HepG2 (cell line): ENCODE measurements around the gene CD19. TPM values are rescaled to one million over a fixed set of nuclear protein-coding genes. Genes with fewer than 3 reads are reported as not detected.

Source experiments
- ATAC-seq: fragments of 200-7000 bp; cut with Tn5 transposase; 3 replicates; pipeline ENCODE4 v1.9.1; 2020; ENCODE audit warnings: mild to moderate bottlenecking, moderate library complexity
- BruUV-seq: library from RNA; stranded (reverse); fragments of 400-500 nt; replicated peaks from 2 replicates; lab custom pipeline; 2021; lab: Mats Ljungman, UMichigan
- CTCF ChIA-PET: fragments of 300-600 bp; formaldehyde crosslinking; extraction: SDS; loops from one replicate; lab custom pipeline; 2021; ENCODE audit warnings: low total read pairs, inconsistent platforms, low intra/inter-chr PET ratio; lab: Yijun Ruan, JAX
- POLR2A ChIA-PET: fragments of 350-600 bp; sonication (Branson Sonifier 250); formaldehyde crosslinking; loops from one replicate; lab custom pipeline; 2020; ENCODE audit warnings: antibody characterized with exemption, inconsistent platforms; lab: Yijun Ruan, JAX
- DNase-seq: peaks from one replicate; pipeline ENCODE4 v3.0.0-alpha.2; 2015; ENCODE audit warnings: low spot score
- FAIRE-seq: peaks from 3 replicates; lab custom pipeline; 2011; peaks lifted over from hg19 to GRCh38; lab: Jason Lieb, UNC
- H2AFZ ChIP-seq: one replicate; pipeline ENCODE4 v1.6.1; 2011; ENCODE audit warnings: low read length, inconsistent platforms
- H3K27ac ChIP-seq: fragments of 300-600 bp; 3 replicates; pipeline ENCODE4 v1.8.0; 2011; ENCODE audit warnings: mixed run types, mild to moderate bottlenecking, mixed read lengths, low read length, inconsistent platforms; ENCODE audit not compliant: insufficient read depth; ENCODE audit errors: extremely low read length
- H3K27me3 ChIP-seq, 2 experiments: fragments of 200-600 bp in 1 of 2; 2 replicates in 1 of 2; 3 replicates in 1 of 2; pipeline versions ENCODE4 v1.6.0 to v1.8.0; 2011; ENCODE audit warnings: low read length in 2 of 2, mild to moderate bottlenecking in 2 of 2, moderate library complexity in 2 of 2, inconsistent platforms in 1 of 2; ENCODE audit not compliant: insufficient read depth in 2 of 2, control insufficient read depth in 1 of 2
- H3K36me3 ChIP-seq, 2 experiments: fragments of 200-600 bp in 1 of 2; replicated peaks in 1 of 2; 2 replicates in 1 of 2; 3 replicates in 1 of 2; pipeline versions ENCODE4 v1.5.1 to v1.8.0; 2011; ENCODE audit warnings: low read length in 2 of 2, inconsistent platforms in 1 of 2; ENCODE audit not compliant: insufficient read depth in 2 of 2, control insufficient read depth in 1 of 2
- H3K4me1 ChIP-seq: 2 replicates; pipeline ENCODE4 v1.5.1; 2012; ENCODE audit warnings: low read length, inconsistent platforms; ENCODE audit not compliant: insufficient read depth
- H3K4me2 ChIP-seq: 2 replicates; pipeline ENCODE4 v1.6.0; 2011; ENCODE audit warnings: low read depth, low read length, inconsistent platforms
- H3K4me3 ChIP-seq, 3 experiments: fragments of 200-600 bp in 1 of 3; sonication (generic), shearing (Covaris generic) in 1 of 3; replicated peaks in 1 of 3; 2 replicates each; pipeline ENCODE4 v1.5.1; 2011 to 2016; ENCODE audit warnings: low read length in 3 of 3, inconsistent platforms in 2 of 3, low read depth in 2 of 3, mild to moderate bottlenecking in 2 of 3, control low read depth in 1 of 3, mixed read lengths in 1 of 3; ENCODE audit not compliant: insufficient read depth in 1 of 3
- H3K79me2 ChIP-seq: one replicate; pipeline ENCODE4 v1.6.1; 2011; ENCODE audit warnings: low read length, inconsistent platforms; ENCODE audit not compliant: insufficient read depth
- H3K9ac ChIP-seq: 2 replicates; pipeline ENCODE4 v1.6.0; 2011; ENCODE audit warnings: mild to moderate bottlenecking, low read depth, low read length, inconsistent platforms; ENCODE audit not compliant: insufficient read depth
- H3K9me3 ChIP-seq: 2 replicates; pipeline ENCODE4 v1.5.1; 2012; ENCODE audit warnings: mild to moderate bottlenecking, low read length
- H4K20me1 ChIP-seq: 2 replicates; pipeline ENCODE4 v1.6.0; 2011; ENCODE audit warnings: inconsistent platforms, mild to moderate bottlenecking, low read length, moderate library complexity; ENCODE audit not compliant: insufficient read depth
- ATF1 ChIP-seq: IDR thresholded peaks from 2 replicates; pipeline ENCODE4 v1.6.1; 2016; ENCODE audit warnings: mild to moderate bottlenecking, control low read depth
- ATM ChIP-seq: fragments of 450-650 bp; IDR thresholded peaks from 2 replicates; pipeline ENCODE4 v1.7.1; 2017; ENCODE audit warnings: mild to moderate bottlenecking, borderline replicate concordance
- CHD4 ChIP-seq: fragments of 200-600 bp; sonication (generic); IDR thresholded peaks from 2 replicates; pipeline ENCODE4 v1.7.0; 2017; ENCODE audit warnings: mild to moderate bottlenecking, low read length, borderline replicate concordance
- MZF1 ChIP-seq: sonication (generic); formaldehyde crosslinking; IDR thresholded peaks from 2 replicates; pipeline ENCODE4 v1.8.1; 2023; ENCODE audit warnings: mild to moderate bottlenecking, missing genetic modification reagents, borderline replicate concordance
- PHF8 ChIP-seq: sonication (generic); formaldehyde crosslinking; IDR thresholded peaks from 2 replicates; pipeline ENCODE4 v1.5.0; 2020; ENCODE audit warnings: missing genetic modification reagents
- RARG ChIP-seq: sonication (generic); formaldehyde crosslinking; IDR thresholded peaks from 2 replicates; pipeline ENCODE4 v1.4.0; 2020; ENCODE audit warnings: low read depth, mild to moderate bottlenecking, missing genetic modification reagents
- TARDBP ChIP-seq: sonication (generic); formaldehyde crosslinking; IDR thresholded peaks from 2 replicates; pipeline ENCODE4 v1.8.0; 2022; ENCODE audit warnings: mild to moderate bottlenecking, missing genetic modification reagents
- TOE1 ChIP-seq: sonication (generic); formaldehyde crosslinking; IDR thresholded peaks from 2 replicates; pipeline ENCODE4 v1.4.0; 2020; ENCODE audit warnings: mild to moderate bottlenecking, missing genetic modification reagents
- ZNF746 ChIP-seq: sonication (generic); formaldehyde crosslinking; IDR thresholded peaks from 2 replicates; pipeline ENCODE4 v1.8.0; 2022; ENCODE audit warnings: mild to moderate bottlenecking, missing genetic modification reagents
- ZSCAN22 ChIP-seq: sonication (generic); formaldehyde crosslinking; IDR thresholded peaks from 2 replicates; pipeline ENCODE4 v1.4.0; 2020; ENCODE audit warnings: mild to moderate bottlenecking, missing genetic modification reagents
- whole genome bisulfite sequencing: methylation state at CpG from one replicate; pipeline ENCODE4 v1.1.6; 2017; ENCODE audit warnings: low lambda C conversion rate; 5-methylcytosine and 5-hydroxymethylcytosine counted together
- in situ Hi-C: cut with HindIII; loops from 2 replicates; pipeline ENCODE4 v1.10.0; 2017; ENCODE audit warnings: low pct_unique_long_range_greater_than_20kb; ENCODE audit not compliant: extremely low pct_ligation_motif_present
- intact Hi-C: fragments of 100-400 bp; cut with micrococcal nuclease; formaldehyde crosslinking; loops from one replicate; pipeline ENCODE4 v1.10.0; 2022; ENCODE audit not compliant: unreplicated experiment
- polyA plus RNA-seq, 8 experiments: library from polyadenylated mRNA; depleted of rRNA in 3 of 8; stranded (reverse) in 7 of 8; unstranded in 1 of 8; fragments of >200 nt; fragmentation: Illumina TruSeq in 4 of 8; extraction: Trizol in 4 of 8; gene quantifications; 2 replicates each; pipeline versions ENCODE4 v1.2.1 to v1.2.3, GENCODE V29; 2011 to 2016; ENCODE audit warnings: low read depth in 4 of 8, missing spikeins in 1 of 8, mixed read lengths in 1 of 8; ENCODE audit not compliant: insufficient read depth in 1 of 8
- total RNA-seq, 5 experiments: library from RNA; depleted of rRNA; stranded (reverse); fragments of >200 nt; fragmentation: Illumina TruSeq; extraction: Trizol; gene quantifications; 2 replicates each; pipeline ENCODE4 v1.2.3, GENCODE V29; 2016; ENCODE audit warnings: low read depth in 1 of 5
- TF ChIP-seq, protein P1 (sequence below): sonication (generic); formaldehyde crosslinking; IDR thresholded peaks from 2 replicates; pipeline ENCODE4 v1.5.0; 2020; ENCODE audit warnings: mild to moderate bottlenecking, missing genetic modification reagents
- TF ChIP-seq, protein P2 (sequence below): IDR thresholded peaks from 2 replicates; pipeline ENCODE4 v1.6.1; 2018; ENCODE audit warnings: missing genetic modification reagents

Gene CD19
- total and polyA plus RNA-seq, 2 of the 13 experiments (the other 11 are each of a cell fraction or from before 2014, with no cell fraction given) = 0.55 to 1.1 TPM

DNA sequence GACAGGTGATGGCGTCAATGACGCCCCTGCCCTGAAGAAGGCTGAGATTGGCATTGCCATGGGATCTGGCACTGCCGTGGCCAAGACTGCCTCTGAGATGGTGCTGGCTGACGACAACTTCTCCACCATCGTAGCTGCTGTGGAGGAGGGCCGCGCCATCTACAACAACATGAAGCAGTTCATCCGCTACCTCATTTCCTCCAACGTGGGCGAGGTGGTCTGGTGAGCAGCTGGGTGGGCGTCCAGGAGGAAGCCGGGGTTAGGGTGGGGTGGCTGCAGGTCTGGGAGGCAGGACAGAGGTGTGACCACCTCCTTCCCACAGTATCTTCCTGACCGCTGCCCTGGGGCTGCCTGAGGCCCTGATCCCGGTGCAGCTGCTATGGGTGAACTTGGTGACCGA lies 29.9 kb upstream of the CD19 start:
- FAIRE-seq (no peak), DNase-seq (no peak), ATAC-seq (peak; percentile 5; the same call in 1 of the 3 replicates)
- TF ChIP-seq TARDBP (CRISPR knock-in tag) (no peak), MZF1 (CRISPR knock-in tag) (no peak), ATM (no peak), ZNF746 (no peak), TOE1 (CRISPR knock-in tag) (no peak), RARG (CRISPR knock-in tag) (no peak), PHF8 (CRISPR knock-in tag) (no peak), ZSCAN22 (CRISPR knock-in tag) (no peak), CHD4 (no peak), ATF1 (CRISPR knock-in tag) (no peak)
- TF ChIP-seq, protein P1, sequence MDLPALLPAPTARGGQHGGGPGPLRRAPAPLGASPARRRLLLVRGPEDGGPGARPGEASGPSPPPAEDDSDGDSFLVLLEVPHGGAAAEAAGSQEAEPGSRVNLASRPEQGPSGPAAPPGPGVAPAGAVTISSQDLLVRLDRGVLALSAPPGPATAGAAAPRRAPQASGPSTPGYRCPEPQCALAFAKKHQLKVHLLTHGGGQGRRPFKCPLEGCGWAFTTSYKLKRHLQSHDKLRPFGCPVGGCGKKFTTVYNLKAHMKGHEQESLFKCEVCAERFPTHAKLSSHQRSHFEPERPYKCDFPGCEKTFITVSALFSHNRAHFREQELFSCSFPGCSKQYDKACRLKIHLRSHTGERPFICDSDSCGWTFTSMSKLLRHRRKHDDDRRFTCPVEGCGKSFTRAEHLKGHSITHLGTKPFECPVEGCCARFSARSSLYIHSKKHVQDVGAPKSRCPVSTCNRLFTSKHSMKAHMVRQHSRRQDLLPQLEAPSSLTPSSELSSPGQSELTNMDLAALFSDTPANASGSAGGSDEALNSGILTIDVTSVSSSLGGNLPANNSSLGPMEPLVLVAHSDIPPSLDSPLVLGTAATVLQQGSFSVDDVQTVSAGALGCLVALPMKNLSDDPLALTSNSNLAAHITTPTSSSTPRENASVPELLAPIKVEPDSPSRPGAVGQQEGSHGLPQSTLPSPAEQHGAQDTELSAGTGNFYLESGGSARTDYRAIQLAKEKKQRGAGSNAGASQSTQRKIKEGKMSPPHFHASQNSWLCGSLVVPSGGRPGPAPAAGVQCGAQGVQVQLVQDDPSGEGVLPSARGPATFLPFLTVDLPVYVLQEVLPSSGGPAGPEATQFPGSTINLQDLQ (CRISPR knock-in tag) = no peak
- TF ChIP-seq, protein P2, sequence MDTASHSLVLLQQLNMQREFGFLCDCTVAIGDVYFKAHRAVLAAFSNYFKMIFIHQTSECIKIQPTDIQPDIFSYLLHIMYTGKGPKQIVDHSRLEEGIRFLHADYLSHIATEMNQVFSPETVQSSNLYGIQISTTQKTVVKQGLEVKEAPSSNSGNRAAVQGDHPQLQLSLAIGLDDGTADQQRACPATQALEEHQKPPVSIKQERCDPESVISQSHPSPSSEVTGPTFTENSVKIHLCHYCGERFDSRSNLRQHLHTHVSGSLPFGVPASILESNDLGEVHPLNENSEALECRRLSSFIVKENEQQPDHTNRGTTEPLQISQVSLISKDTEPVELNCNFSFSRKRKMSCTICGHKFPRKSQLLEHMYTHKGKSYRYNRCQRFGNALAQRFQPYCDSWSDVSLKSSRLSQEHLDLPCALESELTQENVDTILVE (CRISPR knock-in tag) = no peak
- no peaks in the 10 kb centered on the region for H3K4me1 ChIP-seq
- no peak overlapping the region for H3K4me3 ChIP-seq
- no TSS peak for BruUV-seq
- ChIA-PET CTCF (no interaction called here), POLR2A (interaction anchor here (1.4 kb wide), 1 partner anchor 21 kb away, joined by 3 read pairs; no protein-coding TSS in a partner anchor)
- no peaks in the 10 kb centered on the region for H3K79me2 ChIP-seq
- H3K27ac ChIP-seq = no peak overlapping the region
- no peak overlapping the region for H3K4me2 ChIP-seq
- H2AFZ ChIP-seq = no peak overlapping the region
- no peaks in the 10 kb centered on the region for H3K9me3 ChIP-seq
- H3K9ac ChIP-seq = no peak overlapping the region
- intact Hi-C loops (no loop called here), in situ Hi-C loops (no loop called here)
- no peaks in the 10 kb centered on the region for H4K20me1 ChIP-seq
- peaks cover 12 to 15% of the 10 kb centered on the region in 2 experiments for H3K36me3 ChIP-seq
- WGBS = 97% methylated on average over 10 of the region's 15 CpGs
- no peaks in the 10 kb centered on the region for H3K27me3 ChIP-seq
